Measurements from ENCODE around the gene FN3K. TPM values are rescaled to one million over a fixed set of nuclear protein-coding genes. Genes with fewer than 3 reads are reported as not detected.

FN3K gene
- total and polyA plus RNA-seq, 2 of the 8 experiments (the other 6 are each of a cell fraction or from before 2014, with no cell fraction given) = 0.88 to 14.2 TPM

- no peak overlapping the region for H4K5ac ChIP-seq (ENCODE audit: insufficient read length, low read depth, low read length)
- no peak overlapping the region for H2BK15ac ChIP-seq (ENCODE audit: low read length)
- H3K23ac ChIP-seq (ENCODE audit: insufficient read length) = no peak overlapping the region
- no peak overlapping the region for H3K4ac ChIP-seq (replicated peaks; ENCODE audit: insufficient read length, low read depth, low read length)
- H3K4me3 ChIP-seq (ENCODE audit: extremely low read depth in 1 of 4, insufficient read depth in 2 of 4, low read depth in 3 of 4, low read length in 4 of 4) = no peak overlapping the region
- H3K4me1 ChIP-seq (replicated peaks in 1 of 4; ENCODE audit: control insufficient read depth in 3 of 4, insufficient read depth in 4 of 4, low read length in 3 of 4) = no peaks in the 10 kb centered on the region; a peak in 1 of 7 replicates
- no peak overlapping the region for H3K27ac ChIP-seq (ENCODE audit: low read depth, low read length)
- DNase-seq (ENCODE audit: low read depth in 1 of 2, low spot score in 2 of 2) (no peak), FAIRE-seq (no peak)
- H3K4me2 ChIP-seq (ENCODE audit: insufficient read depth in 1 of 2, low read depth in 2 of 2, low read length in 2 of 2) = no peak overlapping the region
- 89% methylated on average over 13 of the region's 13 CpGs; no CpG with 5 or more reads in 1 of the 2 experiments for WGBS, 2 experiments (ENCODE audit: extremely low coverage in 1 of 2, insufficient coverage in 1 of 2, insufficient read length in 1 of 2, insufficient replicate concordance in 2 of 2, low coverage in 1 of 2, low lambda C conversion rate in 2 of 2, missing lambda C conversion rate in 1 of 2)
- no peak overlapping the region for H2BK20ac ChIP-seq (ENCODE audit: low read length)
- H4K20me1 ChIP-seq (replicated peaks in 1 of 2; ENCODE audit: control insufficient read depth in 1 of 2, insufficient read depth in 2 of 2, low read length in 2 of 2) = peaks cover 6 to 14% of the 10 kb centered on the region in 2 experiments
- H3K23me2 ChIP-seq (ENCODE audit: low read depth, low read length) = no peaks in the 10 kb centered on the region
- H4K91ac ChIP-seq (replicated peaks; ENCODE audit: insufficient read length, low read length) = no peak overlapping the region
- H3K9me3 ChIP-seq (ENCODE audit: insufficient read depth in 2 of 2, low read depth in 1 of 2, low read length in 1 of 2) = no peaks in the 10 kb centered on the region
- H2BK5ac ChIP-seq (ENCODE audit: low read depth, low read length) = no peak overlapping the region
- H3K79me2 ChIP-seq (ENCODE audit: control insufficient read depth in 1 of 2, insufficient read depth in 2 of 2, low read length in 2 of 2) = peaks cover 0 to 13% of the 10 kb centered on the region in 2 experiments; a peak in 1 of 4 replicates
- H3K36me3 ChIP-seq (ENCODE audit: control insufficient read depth in 2 of 4, insufficient read depth in 4 of 4, low read length in 3 of 4) = peaks cover 7 to 20% (median 12%) of the 10 kb centered on the region in 4 experiments
- ChIA-PET POLR2A (ENCODE audit: partially characterized antibody) (interaction anchor here (0.7 kb wide), 3 partner anchors 94 to 342 kb away, joined by 3 to 5 read pairs (median 4); no protein-coding TSS in a partner anchor), CTCF (ENCODE audit: partially characterized antibody) (interaction anchor here (0.7 to 2.1 kb wide), 10 partner anchors 10 to 159 kb away, joined by 3 to 11 read pairs (median 4); no protein-coding TSS in a partner anchor)
- H2AFZ ChIP-seq (ENCODE audit: low read length) = no peak overlapping the region
- no peak overlapping the region for H2BK12ac ChIP-seq (ENCODE audit: low read depth, low read length)
- H3K79me1 ChIP-seq (ENCODE audit: low read depth, low read length) = peaks cover 13% of the 10 kb centered on the region
- no peak overlapping the region for H4K8ac ChIP-seq (ENCODE audit: extremely low read depth, insufficient read depth, low read length)
- TF ChIP-seq SP2 (IDR thresholded peaks at IDR 0.05; ENCODE audit: low read length) (no peak), SIRT6 (IDR thresholded peaks at IDR 0.05; ENCODE audit: low read length) (no peak), SP4 (IDR thresholded peaks at IDR 0.05; ENCODE audit: low read length) (no peak), EP300 (IDR thresholded peaks at IDR 0.05; ENCODE audit: borderline replicate concordance in 1 of 2, low read depth in 2 of 2, low read length in 2 of 2) (no peak), SRF (IDR thresholded peaks at IDR 0.05; ENCODE audit: low read depth, low read length) (no peak), POU5F1 (IDR thresholded peaks at IDR 0.05; ENCODE audit: low read depth, low read length) (no peak), CBX8 (IDR thresholded peaks at IDR 0.05; ENCODE audit: borderline replicate concordance, low read depth, low read length) (no peak), KDM1A (IDR thresholded peaks at IDR 0.05; ENCODE audit: borderline replicate concordance, low read length) (no peak), MAX (IDR thresholded peaks at IDR 0.05) (no peak), SUZ12 (IDR thresholded peaks at IDR 0.05; ENCODE audit: low read length) (no peak), FOSL1 (IDR thresholded peaks at IDR 0.05; ENCODE audit: insufficient read depth, low read depth, low read length) (no peak), RXRA (IDR thresholded peaks at IDR 0.05; ENCODE audit: insufficient read depth, low read depth, low read length) (no peak)
- no peak overlapping the region for H3K56ac ChIP-seq (replicated peaks; ENCODE audit: insufficient read length, low read depth, low read length)
- no peak overlapping the region for H2BK120ac ChIP-seq (replicated peaks; ENCODE audit: low read depth, low read length)
- H3K18ac ChIP-seq (ENCODE audit: extremely low read depth, low read length) = no peak overlapping the region
- H2AK5ac ChIP-seq (ENCODE audit: low read depth, low read length) = no peak overlapping the region
- H3K14ac ChIP-seq (ENCODE audit: insufficient read length) = no peak overlapping the region
- H3K27me3 ChIP-seq (replicated peaks in 1 of 4; ENCODE audit: control insufficient read depth in 3 of 4, extremely low read depth in 1 of 4, insufficient read depth in 3 of 4, low read length in 3 of 4) = no peaks in the 10 kb centered on the region
- no peak overlapping the region for H3K9ac ChIP-seq (replicated peaks in 1 of 4; ENCODE audit: extremely low read depth in 1 of 4, low read depth in 3 of 4, low read length in 3 of 4)
Measured at GRCh38 chr17:82776454-82776853, 41.0 kb downstream of the FN3K start.

Data from H1 (cell line).